Heart left ventricle (tissue), 16 donors: ENCODE measurements around the gene NUTM2F. TPM values are rescaled to one million over a fixed set of nuclear protein-coding genes. Genes with fewer than 3 reads are reported as not detected.
A peak's percentile ranks its signal among the peaks of the same experiment; 100 is the strongest.
"Not testable (repeated sequence)": the region's sequence is repeated elsewhere in the genome, so short reads cannot be mapped to it uniquely, and the experiment has no call there.

Source experiments
- ATAC-seq, 4 donors: fragments of 200-7000 bp; cut with Tn5 transposase; one replicate each; pipeline ENCODE4 v1.9.1; 2020 to 2022; ENCODE audit warnings: moderate library complexity in 4 of 4, mild to moderate bottlenecking in 3 of 4, moderate number of reproducible peaks in 1 of 4
- DNase-seq, 5 donors: peaks; one replicate each; pipeline ENCODE4 v3.0.0-alpha.2; 2020
- H3K27ac ChIP-seq, 12 donors: fragments of 200-600 bp; sonication (generic) in 4 of 12; one replicate each; pipeline versions ENCODE4 v1.5.0 to v1.8.0; 2016 to 2022; ENCODE audit warnings: mild to moderate bottlenecking in 2 of 12
- H3K27me3 ChIP-seq, 9 donors: fragments of 200-600 bp; sonication (generic) in 2 of 9; one replicate each; pipeline versions ENCODE4 v1.5.1 to v1.8.0; 2016 to 2022; ENCODE audit warnings: mild to moderate bottlenecking in 3 of 9
- H3K36me3 ChIP-seq, 9 donors: fragments of 200-600 bp; sonication (generic) in 2 of 9; one replicate each; pipeline versions ENCODE4 v1.5.0 to v1.8.0; 2018 to 2022; ENCODE audit warnings: mild to moderate bottlenecking in 2 of 9
- H3K4me1 ChIP-seq, 12 donors: fragments of 200-600 bp; sonication (generic) in 4 of 12; one replicate each; pipeline versions ENCODE4 v1.5.0 to v1.8.0; 2016 to 2022; ENCODE audit warnings: mild to moderate bottlenecking in 3 of 12
- H3K4me3 ChIP-seq, 12 donors: fragments of 200-600 bp; sonication (generic) in 4 of 12; one replicate each; pipeline versions ENCODE4 v1.5.0 to v1.8.0; 2017 to 2022; ENCODE audit warnings: mild to moderate bottlenecking in 9 of 12, moderate library complexity in 4 of 12
- H3K9me3 ChIP-seq, 12 donors: fragments of 200-600 bp; sonication (generic) in 4 of 12; one replicate each; pipeline versions ENCODE4 v1.5.0 to v1.8.0; 2016 to 2022; ENCODE audit warnings: mild to moderate bottlenecking in 1 of 12
- POLR2A ChIP-seq, 2 donors: fragments of 450-650 bp; IDR thresholded peaks; one replicate each; pipeline ENCODE4 v1.6.1; 2017; ENCODE audit warnings: antibody characterized with exemption in 2 of 2, mild to moderate bottlenecking in 2 of 2, moderate library complexity in 2 of 2
- WGBS, 4 donors: extraction: QIAGEN DNeasy Blood & Tissue Kit in 2 of 4; methylation state at CpG; one replicate each; pipeline versions ENCODE4 v1.1.5 to v1.1.7; 2013 to 2018; 5-methylcytosine and 5-hydroxymethylcytosine counted together
- intact Hi-C, 10 donors: fragments of 100-400 bp; cut with DNase I; formaldehyde crosslinking; loops; one replicate each; pipeline versions ENCODE4 v1.11.1 to v1.14.2; 2022
- polyA plus RNA-seq, 2 donors: library from polyadenylated mRNA; stranded (reverse); fragments of 200-250 nt; gene quantifications; one replicate each; pipeline ENCODE4 v1.2.3, GENCODE V29; 2013
- total RNA-seq, 9 donors: library from RNA; depleted of rRNA in 2 of 9; stranded (reverse); fragments of >200 nt in 2 of 9; fragmentation: NEBNext Ultra II Directional in 3 of 9; extraction: Animal tissue kit (Norgen Biotek cat#: 25700) in 3 of 9; gene quantifications; one replicate each; pipeline versions ENCODE4 v1.1.0 to v1.2.4, GENCODE V29; 2016 to 2023
- TF ChIP-seq, protein P1 (sequence below), 12 donors: fragments of 200-600 bp; sonication (generic) in 4 of 12; IDR thresholded peaks; one replicate each; pipeline versions ENCODE4 v1.5.0 to v1.8.0; 2018 to 2022; ENCODE audit warnings: antibody characterized with exemption in 12 of 12, mild to moderate bottlenecking in 5 of 12
- donor health status: ischemic (EF 13 %, LVEDD 7.1; RV severe dilation, severe dysfunction).
- donor health status: healthy with polysubstance abuse.
- donor health status: DM: no; HTN: yes; CAD: no.
- donor health status: DM: no; HTN: no; CAD: no.
- donor health status: ischemic (EF 25% LVEDD 6.9; RV normal size, moderate dysfunction).
- donor health status: ischemic (EF 25% LVEDD 5.7; RV mildly dilated, moderate dysfunction).
- donor health status: healthy.
- donor health status: DM: yes; HTN: yes; CAD: no.
- donor health status: ischemic (EF 35%, LVEDD 5.7; RV mildly dilated, moderate dysfunction).
- donor health status: nonischemic (EF 11% LVEDD 7.7; RV severe dilation, severe dysfunction).
- donor health status: DM: yes; HTN: yes; CAD: no.
- donor health status: PGD.
- donor health status: ischemic (EF 29% LVEDD 5.4; RV normal size, mild dysfunction).
- donor health status: nonischemic (EF 23%, LVEDD 6.1; RV moderate dilation, normal function).

NUTM2F gene
- total and polyA plus RNA-seq, 11 donors, result not detected

DNA sequence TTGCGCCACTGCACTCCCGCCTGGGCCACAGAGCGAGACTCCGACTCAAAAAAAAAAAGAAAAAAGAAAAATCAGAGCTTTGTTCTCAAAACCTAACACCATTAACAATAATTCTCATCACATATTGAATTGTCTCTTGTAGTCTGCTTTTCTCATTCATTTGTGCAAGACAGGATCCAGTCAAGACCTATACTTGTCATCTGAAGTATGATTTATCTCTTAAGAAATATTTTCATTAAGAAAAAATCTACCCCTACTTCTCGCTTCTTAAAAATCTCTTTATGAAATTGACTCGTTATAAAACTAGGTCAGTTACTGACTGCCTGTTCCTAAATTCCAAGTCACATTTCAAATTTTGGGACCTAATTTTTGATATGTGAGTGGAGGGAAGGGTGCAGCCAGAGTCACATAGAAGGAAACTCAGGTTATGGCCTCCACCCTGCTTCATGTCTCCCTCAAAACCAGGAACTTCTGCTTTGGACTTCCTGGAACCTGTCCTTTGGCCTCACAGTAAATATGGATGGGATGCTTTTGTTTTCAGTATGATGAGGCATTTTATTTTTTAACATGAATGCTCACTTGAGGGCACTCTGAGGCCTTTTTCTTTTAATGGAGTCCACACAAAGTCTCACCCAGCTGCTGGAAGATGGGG lies 50.4 kb downstream of the NUTM2F start:
- WGBS, 4 donors, result 93 to 98% (median 97%) methylated on average over 4 to 6 of the region's 6 CpGs
- intact Hi-C loops, result no loop called here
- DNase-seq, result no peak
- no peak overlapping the region for H3K4me3 ChIP-seq
- H3K36me3 ChIP-seq, result peaks cover 0 to 32% (median 23%) of the 10 kb centered on the region in 9 donors
- H3K27ac ChIP-seq, result no peak overlapping the region
- TF ChIP-seq, protein P1, sequence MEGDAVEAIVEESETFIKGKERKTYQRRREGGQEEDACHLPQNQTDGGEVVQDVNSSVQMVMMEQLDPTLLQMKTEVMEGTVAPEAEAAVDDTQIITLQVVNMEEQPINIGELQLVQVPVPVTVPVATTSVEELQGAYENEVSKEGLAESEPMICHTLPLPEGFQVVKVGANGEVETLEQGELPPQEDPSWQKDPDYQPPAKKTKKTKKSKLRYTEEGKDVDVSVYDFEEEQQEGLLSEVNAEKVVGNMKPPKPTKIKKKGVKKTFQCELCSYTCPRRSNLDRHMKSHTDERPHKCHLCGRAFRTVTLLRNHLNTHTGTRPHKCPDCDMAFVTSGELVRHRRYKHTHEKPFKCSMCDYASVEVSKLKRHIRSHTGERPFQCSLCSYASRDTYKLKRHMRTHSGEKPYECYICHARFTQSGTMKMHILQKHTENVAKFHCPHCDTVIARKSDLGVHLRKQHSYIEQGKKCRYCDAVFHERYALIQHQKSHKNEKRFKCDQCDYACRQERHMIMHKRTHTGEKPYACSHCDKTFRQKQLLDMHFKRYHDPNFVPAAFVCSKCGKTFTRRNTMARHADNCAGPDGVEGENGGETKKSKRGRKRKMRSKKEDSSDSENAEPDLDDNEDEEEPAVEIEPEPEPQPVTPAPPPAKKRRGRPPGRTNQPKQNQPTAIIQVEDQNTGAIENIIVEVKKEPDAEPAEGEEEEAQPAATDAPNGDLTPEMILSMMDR (IDR thresholded peaks at IDR 0.05), result no peak
- TF ChIP-seq POLR2A (IDR thresholded peaks at IDR 0.05), result no peak
- no peak for ATAC-seq
- peaks cover 0 to 6% (median 0%) of the 10 kb centered on the region in 12 donors for H3K9me3 ChIP-seq
- H3K27me3 ChIP-seq, result no peaks in the 10 kb centered on the region
- H3K4me1 ChIP-seq, result no peaks in the 10 kb centered on the region

DNA sequence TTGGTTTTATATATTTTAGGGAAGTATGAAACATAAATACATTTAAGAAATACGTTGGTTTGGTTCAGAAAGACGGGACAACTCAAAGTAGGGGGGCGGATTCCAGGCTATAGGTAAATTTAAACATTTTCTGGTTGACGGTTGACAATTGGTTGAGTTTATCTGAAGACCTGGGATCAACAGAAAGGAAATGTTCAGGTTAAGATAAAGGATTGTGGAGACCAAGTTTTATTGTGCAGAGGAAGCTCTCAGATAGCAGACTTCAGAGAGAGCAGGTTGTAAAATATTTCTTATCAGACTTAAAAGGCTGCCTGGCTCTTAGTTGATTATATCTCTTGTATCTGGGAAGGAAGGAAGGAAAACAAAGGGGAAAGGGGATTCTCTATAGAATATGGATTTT lies 51.4 kb downstream of the NUTM2F start:
- peaks cover 0 to 32% (median 23%) of the 10 kb centered on the region in 9 donors for H3K36me3 ChIP-seq
- H3K9me3 ChIP-seq, H3K27me3 ChIP-seq, ATAC-seq, H3K4me3 ChIP-seq, DNase-seq, H3K4me1 ChIP-seq, H3K27ac ChIP-seq, intact Hi-C loops: not testable (repeated sequence)
- 89 to 96% (median 96%) methylated on average over 4 of the region's 4 CpGs for WGBS, 4 donors

DNA sequence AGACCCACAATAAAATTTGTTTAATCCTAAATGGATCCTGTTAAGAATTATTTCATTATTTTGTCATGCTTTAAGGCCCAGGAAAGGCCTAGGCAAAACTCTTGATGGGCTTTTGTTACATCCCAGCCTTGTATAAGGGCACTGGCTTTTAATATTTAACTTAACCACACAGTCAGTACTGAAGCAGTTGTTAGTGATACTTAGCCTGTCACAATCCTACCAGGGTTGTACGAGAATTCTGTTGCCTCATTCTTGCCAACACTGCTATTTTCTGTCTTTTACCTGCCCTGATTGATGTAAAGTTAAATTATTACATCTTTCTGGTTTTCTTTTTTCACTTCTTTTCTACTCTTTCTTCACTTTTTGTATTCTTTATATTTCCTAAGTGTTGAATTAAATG lies 58.4 kb downstream of the NUTM2F start:
- WGBS, 4 donors, result 79 to 93% (median 82%) methylated on average over 1 of the region's 1 CpG
- no peak for TF ChIP-seq POLR2A (IDR thresholded peaks at IDR 0.05)
- TF ChIP-seq, protein P1 (IDR thresholded peaks at IDR 0.05), result no peak

DNA sequence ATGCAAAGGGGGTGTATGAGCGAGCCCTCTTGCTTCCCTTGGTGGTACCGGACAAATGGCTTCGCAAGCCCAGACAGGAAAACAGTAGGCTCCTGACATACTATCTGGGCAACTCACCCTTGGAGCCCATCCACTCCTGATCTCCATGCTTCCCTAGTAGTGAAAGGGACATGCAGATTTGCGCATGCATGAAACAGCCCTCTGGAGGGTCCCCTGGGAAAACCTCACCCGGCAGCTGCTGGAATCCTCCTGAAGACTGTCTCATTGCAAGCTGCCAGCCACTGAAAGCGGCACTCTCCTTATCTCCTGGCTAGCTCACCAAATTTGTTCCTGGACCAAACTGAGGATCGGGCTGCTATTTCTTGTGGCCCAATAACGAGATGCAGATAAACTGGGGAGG lies 59.2 kb downstream of the NUTM2F start:
- 58 to 69% (median 63%) methylated on average over 8 of the region's 8 CpGs for WGBS, 4 donors
- no peaks in the 10 kb centered on the region for H3K27me3 ChIP-seq
- peaks cover 0 to 2% (median 0%) of the 10 kb centered on the region in 9 donors for H3K36me3 ChIP-seq
- DNase-seq, result peak in 2 of 5 donors; percentile 12 to 31
- intact Hi-C loops, result no loop called here
- ATAC-seq, result peak; percentile 28 to 79 (median 58)
- no peak for TF ChIP-seq POLR2A (IDR thresholded peaks at IDR 0.05)
- TF ChIP-seq, protein P1 (IDR thresholded peaks at IDR 0.05), result no peak
- H3K27ac ChIP-seq, result no peak overlapping the region
- H3K4me3 ChIP-seq, result no peak overlapping the region
- H3K4me1 ChIP-seq, result peaks cover 0 to 12% (median 4%) of the 10 kb centered on the region in 12 donors
- peaks cover 0 to 16% (median 4%) of the 10 kb centered on the region in 12 donors for H3K9me3 ChIP-seq

More for the DNA sequence above, 58.4 kb downstream of the NUTM2F start:
- Histone ChIP-seq H3K27me3 (no peaks in the 10 kb centered on the region), H3K27ac (no peak overlapping the region), H3K9me3 (peaks cover 0 to 16% (median 4%) of the 10 kb centered on the region in 12 donors), H3K4me3 (no peak overlapping the region), H3K36me3 (no peaks in the 10 kb centered on the region), H3K4me1 (peaks cover 0 to 12% (median 4%) of the 10 kb centered on the region in 12 donors)
- intact Hi-C loops, result no loop called here
- ATAC-seq (no peak), DNase-seq (no peak)

Other genes with a start within 250 kb of the NUTM2F start
- 10 to 100 TPM in 3 of 9 donors, 1 to 10 TPM in 6; 6.4 to 12.3 (median 9.5) TPM for gene PTPDC1, start 244.2 kb downstream of the NUTM2F start, total RNA-seq
- gene PTPDC1, start 244.2 kb downstream of the NUTM2F start, polyA plus RNA-seq, result 1 to 10 TPM; 6.0 to 7.9 TPM
- gene ZNF169, start 69.3 kb downstream of the NUTM2F start, total RNA-seq, result 1 to 10 TPM in 8 of 9 donors, under 1 TPM in 1; 0.99 to 8.7 (median 2.1) TPM
- gene ZNF169, start 69.3 kb downstream of the NUTM2F start, polyA plus RNA-seq, result 1 to 10 TPM; 1.5 to 1.9 TPM
- gene PCAT7, start 226.4 kb upstream of the NUTM2F start, total RNA-seq, result not detected
- gene PCAT7, start 226.4 kb upstream of the NUTM2F start, polyA plus RNA-seq, result not detected